Measurements from ENCODE around the gene HSPA12B.

HSPA12B gene

GRCh38 chr20:3749087-3749688, 16.7 kb downstream of the HSPA12B start:
- no peak for DNase-seq

GRCh38 chr20:3749689-3750531, 17.4 kb downstream of the HSPA12B start:
- no peak for DNase-seq

- no peak for DNase-seq
Observed at GRCh38 chr20:3751305-3751674, 18.8 kb downstream of the HSPA12B start.

- peak; percentile 37 for DNase-seq
Observed at GRCh38 chr20:3751675-3752385, 19.3 kb downstream of the HSPA12B start.

GRCh38 chr20:3752386-3752759, 19.9 kb downstream of the HSPA12B start:
- DNase-seq, result no peak

- DNase-seq, result peak; percentile 76
Observed at GRCh38 chr20:3753098-3753497, 20.6 kb downstream of the HSPA12B start.

- DNase-seq, result peak; percentile 49
Observed at GRCh38 chr20:3753501-3754275, 21.2 kb downstream of the HSPA12B start.

GRCh38 chr20:3754276-3754630, 21.8 kb downstream of the HSPA12B start:
- no peak for DNase-seq

- DNase-seq, result no peak
Observed at GRCh38 chr20:3755269-3755668, 22.8 kb downstream of the HSPA12B start.

GRCh38 chr20:3755814-3756480, 23.5 kb downstream of the HSPA12B start:
- DNase-seq, result peak; percentile 22

- DNase-seq, result no peak
Observed at GRCh38 chr20:3757268-3757667, 24.8 kb downstream of the HSPA12B start.

- peak; percentile 27 for DNase-seq
Observed at GRCh38 chr20:3758566-3758965, 26.1 kb downstream of the HSPA12B start.

GRCh38 chr20:3759316-3759823, 26.9 kb downstream of the HSPA12B start:
- DNase-seq, result peak; percentile 16

- peak; percentile 19 for DNase-seq
Observed at GRCh38 chr20:3759884-3760283, 27.4 kb downstream of the HSPA12B start.

GRCh38 chr20:3760655-3761348, 28.3 kb downstream of the HSPA12B start:
- DNase-seq, result no peak

GRCh38 chr20:3763671-3764601, 31.5 kb downstream of the HSPA12B start:
- DNase-seq, result peak; percentile 16

- no peak for DNase-seq
Observed at GRCh38 chr20:3764659-3765058, 32.2 kb downstream of the HSPA12B start.

- DNase-seq, result peak; percentile 41
Observed at GRCh38 chr20:3765171-3765882, 32.8 kb downstream of the HSPA12B start.

GRCh38 chr20:3766422-3767109, 34.1 kb downstream of the HSPA12B start:
- DNase-seq, result no peak
